GM10266 (cell line): ENCODE measurements around the gene MRPL42.
"Not testable (repeated sequence)": the region's sequence is repeated elsewhere in the genome, so short reads cannot be mapped to it uniquely, and the experiment has no call there.

ENCODE experiments used
- DNase-seq: peaks from one replicate; pipeline ENCODE4 v3.0.0; 2012; ENCODE audit errors: extremely low spot score
- CTCF ChIP-seq: IDR thresholded peaks from 2 replicates; pipeline ENCODE4 v1.5.1; 2012; ENCODE audit warnings: mild to moderate bottlenecking, low read depth; ENCODE audit not compliant: control insufficient read depth, insufficient read depth; ENCODE audit errors: missing control alignments

Gene MRPL42

GRCh38 chr12:93549174-93549573 lies 81.9 kb downstream of the MRPL42 start:
- no peak for TF ChIP-seq CTCF

GRCh38 chr12:93550748-93551611 lies 83.7 kb downstream of the MRPL42 start:
- DNase-seq = no peak
- no peak for TF ChIP-seq CTCF

More at GRCh38 chr12:93549174-93549573, 81.9 kb downstream of the MRPL42 start:
- no peak for DNase-seq

- TF ChIP-seq CTCF = no peak
- DNase-seq = no peak
These were observed 85.1 kb downstream of the MRPL42 start for GRCh38 chr12:93552427-93552826.

- DNase-seq = not testable (repeated sequence)
These were observed 90.6 kb downstream of the MRPL42 start for GRCh38 chr12:93557879-93558278.

- not testable (repeated sequence) for DNase-seq
These were observed 91.4 kb downstream of the MRPL42 start for GRCh38 chr12:93558685-93559084.

- TF ChIP-seq CTCF = peak; percentile 31
- DNase-seq = peak; percentile 39
These were observed 96.7 kb downstream of the MRPL42 start for GRCh38 chr12:93563807-93564538.

GRCh38 chr12:93565760-93566159 lies 98.4 kb downstream of the MRPL42 start:
- DNase-seq = no peak
- TF ChIP-seq CTCF = no peak
